ENCODE results near the gene DRD5. TPM values are rescaled to one million over a fixed set of nuclear protein-coding genes. Genes with fewer than 3 reads are reported as not detected.

The DRD5 gene
- polyA plus RNA-seq, 1 donor from 2014 or later: not detected

Other genes starting within 250 kb of the DRD5 start
- 0.41 TPM for gene SLC2A9, start 239.9 kb downstream of the DRD5 start, polyA plus RNA-seq

All from IgD-negative memory B cell (primary cell).